K562 (cell line): ENCODE results near the gene SSBP1. TPM values are rescaled to one million over a fixed set of nuclear protein-coding genes. Genes with fewer than 3 reads are reported as not detected.

ENCODE experiments used
- EHMT2 ChIP-seq: fragments of 450-650 bp; IDR thresholded peaks from 2 replicates; pipeline ENCODE4 v1.6.1; 2018; ENCODE audit warnings: antibody characterized with exemption
- HSF4 ChIP-seq: fragments of 250-450 bp; sonication (Bioruptor Pico); IDR thresholded peaks from 2 replicates; pipeline ENCODE4 v2.1.2; 2022; ENCODE audit warnings: mild to moderate bottlenecking, moderate library complexity, borderline replicate concordance
- RFX5 ChIP-seq: IDR thresholded peaks from 2 replicates; pipeline ENCODE4 v1.6.1; 2011; ENCODE audit warnings: low read depth, mild to moderate bottlenecking, improper control_type of control experiment, low read length
- TCF15 ChIP-seq: fragments of 250-450 bp; sonication (Bioruptor Pico); IDR thresholded peaks from 2 replicates; pipeline ENCODE4 v1.8.0; 2022; ENCODE audit warnings: moderate library complexity, mild to moderate bottlenecking, inconsistent platforms
- ZBTB12 ChIP-seq: fragments of 250-450 bp; sonication (Bioruptor Pico); IDR thresholded peaks from 2 replicates; pipeline ENCODE4 v1.4.0; 2020
- ZNF609 ChIP-seq: sonication (generic); formaldehyde crosslinking; IDR thresholded peaks from 2 replicates; pipeline ENCODE4 v1.8.1; 2023; ENCODE audit warnings: missing genetic modification reagents, mild to moderate bottlenecking, borderline replicate concordance
- ZNF717 ChIP-seq: fragments of 250-450 bp; sonication (Bioruptor Pico); IDR thresholded peaks from 2 replicates; pipeline ENCODE4 v1.5.0; 2021
- polyA plus RNA-seq, 8 experiments: library from polyadenylated mRNA; depleted of rRNA in 4 of 8; stranded (reverse) in 5 of 8; unstranded in 3 of 8; fragments of >200 nt; fragmentation: Nextera tagmentation in 2 of 8; fragmentation: Illumina TruSeq in 1 of 8; extraction: Ambion mirVana in 2 of 8; extraction: Trizol in 1 of 8; gene quantifications; 2 replicates each; pipeline versions ENCODE4 v1.2.1 to v1.2.3, GENCODE V29; 2011 to 2014; ENCODE audit warnings: inconsistent platforms in 1 of 8, missing spikeins in 1 of 8
- total RNA-seq, 7 experiments: library from RNA; depleted of rRNA in 6 of 7; stranded (reverse); fragments of >200 nt in 6 of 7; fragmentation: Illumina TruSeq in 2 of 7; extraction: Trizol in 2 of 7; gene quantifications; 2 replicates each; pipeline versions ENCODE4 v1.2.1 to v1.2.3, GENCODE V29; 2011 to 2021; ENCODE audit warnings: low replicate concordance in 1 of 7

The SSBP1 gene
- total and polyA plus RNA-seq, 9 of the 15 experiments (the other 6 are each of a cell fraction or from before 2014, with no cell fraction given) = 404 to 1,996 (median 835) TPM

- TF ChIP-seq ZNF609 = no peak
- TF ChIP-seq ZNF717 (CRISPR knock-in tag) = no peak
- TF ChIP-seq ZBTB12 (CRISPR knock-in tag) = no peak
- no peak for TF ChIP-seq RFX5
- TF ChIP-seq TCF15 = no peak
- TF ChIP-seq HSF4 = no peak
- no peak for TF ChIP-seq EHMT2
Observed at GRCh38 chr7:141704112-141704511, 34.0 kb upstream of the SSBP1 start (continued).
